HG02884 (cell line): Measurements from ENCODE around the gene TSPAN18.
A peak's percentile ranks its signal among the peaks of the same experiment; 100 is the strongest.

Experiments
- ATAC-seq: cut with Tn5 transposase; IDR thresholded peaks from one replicate; pipeline ENCODE4 v1.9.1; 2021; ENCODE audit warnings: mild to moderate bottlenecking, moderate library complexity; ENCODE audit not compliant: unreplicated experiment

TSPAN18 gene

DNA sequence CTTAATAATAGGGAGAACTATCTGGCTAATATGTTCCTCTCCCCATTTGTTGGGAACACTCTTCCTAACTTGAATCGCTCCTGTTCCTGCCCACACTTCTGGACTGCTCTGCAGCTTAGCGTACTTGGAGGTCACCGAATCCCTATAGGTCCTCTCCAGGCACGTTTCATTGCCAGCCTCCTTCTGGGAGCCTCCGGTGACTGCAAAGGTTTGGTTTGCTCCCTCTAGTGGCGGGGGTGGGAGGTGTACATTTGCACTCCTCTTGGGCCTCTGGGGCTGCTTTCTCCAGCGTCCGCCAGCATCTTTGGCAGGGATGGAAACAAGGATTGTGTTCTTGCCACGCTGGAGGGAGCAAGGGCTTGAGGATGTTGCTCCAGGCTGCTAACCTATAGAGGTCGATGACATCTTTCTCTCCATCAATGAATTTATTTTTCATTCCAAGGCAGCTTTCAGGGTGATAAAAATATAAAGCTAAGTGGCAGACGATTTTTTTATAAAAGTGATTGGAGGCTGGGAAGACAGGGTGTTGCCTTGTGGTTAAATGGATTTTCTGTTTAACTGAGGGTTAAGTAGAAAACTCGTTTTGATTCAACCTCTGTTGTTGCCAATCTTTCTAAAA, 48.7 kb downstream of the TSPAN18 start:
- peak; percentile 42 for ATAC-seq

DNA sequence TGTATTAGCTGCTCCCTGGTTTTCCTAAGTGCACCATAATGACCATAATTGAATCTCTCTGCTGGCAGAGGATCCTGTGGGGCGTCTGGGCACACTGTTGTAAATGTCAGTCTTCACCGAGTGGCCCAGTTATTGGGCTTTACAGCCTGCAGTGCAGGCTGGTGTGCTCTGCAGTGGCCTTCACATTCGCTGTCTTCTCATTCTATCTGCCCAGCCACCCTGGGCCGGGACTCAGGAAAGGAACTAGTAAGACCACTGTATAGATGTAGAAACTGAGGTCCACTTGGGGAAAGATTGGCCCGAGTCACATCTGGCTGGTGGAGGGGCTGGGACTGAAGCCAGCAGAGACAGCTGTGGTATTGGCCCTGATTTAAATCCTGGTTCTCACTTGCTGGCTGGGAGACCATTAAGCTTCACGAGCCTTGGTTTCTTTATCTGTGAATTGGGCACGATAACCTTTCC, 49.3 kb downstream of the TSPAN18 start:
- ATAC-seq, result no peak

DNA sequence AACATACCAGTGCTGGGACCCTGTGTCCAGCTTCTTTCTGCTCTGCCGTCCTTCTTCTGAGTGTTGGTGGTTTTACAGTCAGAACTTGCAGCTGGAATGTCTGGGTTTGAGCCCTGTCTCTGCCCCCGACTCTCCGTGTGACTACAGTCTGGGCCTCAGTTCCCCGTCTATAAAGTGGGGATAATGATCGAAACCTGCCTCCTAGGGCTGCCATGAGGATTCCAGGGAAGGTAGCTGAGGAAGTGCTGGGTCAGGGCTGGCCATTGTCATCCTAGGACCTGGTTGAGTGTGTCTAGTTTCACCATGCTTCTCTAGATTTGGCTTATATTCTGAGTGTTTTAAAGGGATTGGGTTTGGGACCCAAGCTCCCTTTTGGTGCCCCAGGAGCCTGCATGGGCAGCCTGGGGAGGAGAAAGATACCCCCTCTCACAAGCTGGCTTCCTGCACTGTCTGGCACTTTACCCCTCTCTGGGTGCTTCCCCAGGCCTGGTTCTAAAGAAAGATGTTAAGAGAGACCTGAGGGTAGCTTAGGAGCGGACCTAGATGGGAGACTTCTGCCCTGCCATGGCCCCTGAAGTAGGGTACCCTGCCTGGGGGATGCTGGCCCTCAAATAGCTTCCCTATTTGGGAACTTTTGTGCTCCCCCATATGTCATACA, 49.9 kb downstream of the TSPAN18 start:
- ATAC-seq, result no peak

DNA sequence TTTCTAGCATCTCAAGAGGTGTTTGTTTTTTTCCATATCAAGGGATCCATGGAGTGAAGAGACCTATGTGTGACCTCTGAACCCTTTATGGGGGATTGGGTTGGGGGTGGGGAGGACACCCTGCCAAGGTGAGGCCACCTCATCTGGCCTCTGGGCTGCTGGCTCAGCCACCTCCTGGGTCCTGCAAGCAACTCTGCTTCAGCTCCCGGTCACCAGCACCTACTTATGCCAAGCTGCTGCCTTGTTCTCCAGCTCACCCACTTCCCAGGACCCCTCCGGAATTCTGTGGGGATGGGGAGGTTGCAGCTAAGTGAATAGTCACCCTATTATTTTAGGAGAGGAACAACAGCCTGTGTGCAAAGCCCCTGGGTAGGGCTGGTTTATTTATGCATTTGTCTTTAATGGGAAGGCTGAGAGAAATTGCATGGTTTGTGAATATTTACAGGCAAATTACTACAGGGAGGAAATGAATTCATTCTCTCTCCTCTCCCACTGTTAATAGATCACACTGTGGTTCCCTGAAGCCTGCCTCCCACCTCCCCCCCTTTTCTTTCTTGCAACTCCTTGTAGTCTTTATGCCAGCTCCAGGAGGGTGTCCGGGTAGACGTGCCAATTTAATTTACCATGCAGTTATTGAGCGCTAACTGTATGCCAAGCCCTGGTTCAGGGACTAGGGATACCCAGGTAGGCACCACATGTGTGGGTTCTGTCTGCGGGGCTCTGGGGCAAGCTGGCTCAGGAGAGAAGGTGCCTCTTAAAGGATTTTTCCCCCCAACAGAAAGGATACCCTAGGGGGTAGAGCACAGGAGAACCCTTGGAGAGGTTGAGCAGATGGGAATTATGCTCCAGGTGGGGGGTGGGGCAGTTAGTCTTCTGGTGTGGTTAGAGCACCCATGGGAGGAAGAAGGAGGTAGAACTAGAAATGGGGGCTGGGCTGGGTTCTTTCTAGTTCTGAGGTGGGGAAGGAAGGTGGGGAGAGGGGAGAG, 50.7 kb downstream of the TSPAN18 start:
- no peak for ATAC-seq

DNA sequence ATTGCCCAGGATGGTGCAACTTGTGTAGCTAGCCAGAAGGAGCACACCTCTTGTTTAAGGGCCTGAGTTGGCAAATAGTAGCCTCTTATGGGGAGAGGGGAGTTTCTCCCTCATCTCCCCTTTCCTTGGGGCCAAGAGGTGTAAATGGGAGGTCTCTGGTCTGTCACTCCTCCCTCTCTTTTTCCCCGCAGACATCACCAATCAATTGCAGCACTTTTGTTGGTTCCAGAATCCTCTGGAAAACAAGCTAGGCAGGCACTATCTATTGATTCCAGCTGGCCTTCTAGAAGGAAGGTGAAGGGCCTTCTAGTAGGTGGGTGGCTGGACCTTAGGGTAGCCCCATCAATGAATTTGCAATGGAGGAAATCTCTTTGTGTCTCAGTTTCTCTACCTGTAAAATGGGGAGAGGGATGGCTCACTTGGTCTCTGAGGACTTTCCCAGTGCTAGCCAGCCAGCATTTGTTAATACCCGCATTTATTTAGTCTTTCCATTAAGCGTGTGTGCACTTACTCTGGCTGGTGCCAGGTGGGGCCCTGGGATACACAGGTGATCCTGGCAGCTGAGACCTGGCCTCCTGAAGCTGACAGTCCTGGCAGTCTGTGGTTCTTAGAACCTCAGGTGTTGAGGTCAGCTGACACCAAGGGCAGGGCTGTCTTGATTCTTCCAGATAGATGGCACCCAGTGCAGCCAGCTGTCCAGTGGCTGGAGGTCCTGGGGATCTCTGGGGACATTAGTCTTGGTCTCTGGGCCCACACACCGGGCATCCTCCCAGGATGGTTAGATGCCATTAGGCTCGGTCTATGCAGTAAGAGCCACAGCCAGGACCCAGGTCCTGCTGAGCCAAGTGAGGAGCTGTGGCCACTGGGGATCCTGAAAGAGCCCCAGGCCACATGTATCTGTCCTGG, 51.7 kb downstream of the TSPAN18 start:
- ATAC-seq, result no peak

DNA sequence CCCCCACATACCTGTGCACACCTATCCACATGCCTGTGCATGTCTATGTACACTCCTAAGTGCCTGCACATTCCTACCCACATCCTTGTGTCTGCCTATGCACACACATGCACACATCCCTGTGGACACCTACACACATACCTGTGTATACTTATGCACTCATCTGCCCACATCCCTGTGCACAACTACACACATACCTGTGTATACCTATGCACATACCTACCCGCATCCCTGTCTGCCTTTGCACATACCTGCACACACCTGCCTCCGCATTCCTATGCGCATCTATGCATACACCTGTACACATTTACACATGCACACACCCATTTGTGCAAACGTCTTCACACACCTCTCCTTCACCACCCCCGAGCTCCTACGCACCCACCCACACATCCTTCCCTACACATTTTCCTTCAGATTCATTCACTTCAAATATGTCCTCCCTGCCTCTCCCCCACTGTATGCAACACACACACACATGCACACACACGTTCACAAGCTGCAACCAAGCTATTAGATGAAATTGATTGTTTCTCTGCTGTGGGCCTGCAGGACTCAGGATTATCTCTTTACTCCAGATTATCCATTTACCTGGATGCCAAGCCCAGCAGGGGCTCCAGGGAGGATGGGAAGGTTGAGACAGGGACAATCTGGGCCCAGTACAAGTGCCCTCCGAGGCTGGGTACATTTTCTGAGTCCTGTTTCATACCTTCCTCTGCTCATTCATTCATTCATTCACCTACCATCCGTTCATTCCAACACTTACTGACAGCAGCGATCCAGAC, 53.2 kb downstream of the TSPAN18 start:
- ATAC-seq, result no peak

DNA sequence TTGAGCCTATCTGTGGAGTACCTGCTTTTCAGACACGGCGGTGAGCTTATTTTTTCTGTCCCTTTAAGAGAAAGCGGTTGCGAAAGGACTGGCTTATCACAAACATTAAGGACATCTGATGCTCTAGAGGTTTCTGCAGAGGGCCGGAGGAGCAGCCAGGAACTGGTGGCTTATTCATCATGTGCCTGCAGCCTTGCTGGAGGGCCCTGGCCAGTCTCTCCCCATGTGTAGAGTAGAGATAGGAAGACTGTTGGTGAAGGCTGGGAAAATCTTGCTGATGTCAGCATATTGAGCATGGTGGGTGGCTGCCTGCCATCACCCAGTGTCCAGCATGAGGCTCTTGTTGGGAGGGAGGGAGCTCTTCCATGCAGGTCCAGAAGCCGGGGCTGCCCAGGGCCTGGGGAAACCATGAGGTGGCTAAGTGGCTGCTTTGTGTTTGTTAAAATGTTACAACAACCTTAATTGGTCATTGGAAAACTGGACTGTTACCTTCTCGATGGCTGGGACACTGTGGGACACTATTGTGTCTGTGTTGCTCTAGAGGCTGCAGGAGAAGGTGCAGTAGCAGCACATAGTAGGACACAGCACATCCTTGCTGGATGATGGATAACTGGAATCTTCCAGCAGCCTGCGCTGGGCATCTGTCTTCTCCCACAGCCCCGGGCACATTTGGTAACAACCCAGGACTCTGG, 54.3 kb downstream of the TSPAN18 start:
- no peak for ATAC-seq

DNA sequence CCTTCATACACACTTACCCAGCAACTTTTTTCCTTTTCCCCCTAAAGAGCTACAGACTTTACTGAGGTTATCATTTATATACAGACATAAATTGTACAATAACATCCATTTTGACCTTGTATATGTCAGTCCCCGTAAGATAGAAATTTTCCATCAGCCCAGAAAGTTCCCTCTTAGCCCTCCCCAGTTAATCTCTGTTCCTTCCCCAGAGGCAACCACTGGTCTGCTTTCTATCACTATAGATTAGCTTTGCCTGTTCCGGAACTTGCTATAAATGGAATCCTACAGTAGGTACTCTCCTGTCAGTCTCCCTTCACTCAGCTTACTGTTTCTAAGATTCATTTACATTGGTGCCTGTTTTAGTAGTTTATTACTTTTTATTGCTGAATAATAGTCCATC, 54.9 kb downstream of the TSPAN18 start:
- ATAC-seq, result no peak

DNA sequence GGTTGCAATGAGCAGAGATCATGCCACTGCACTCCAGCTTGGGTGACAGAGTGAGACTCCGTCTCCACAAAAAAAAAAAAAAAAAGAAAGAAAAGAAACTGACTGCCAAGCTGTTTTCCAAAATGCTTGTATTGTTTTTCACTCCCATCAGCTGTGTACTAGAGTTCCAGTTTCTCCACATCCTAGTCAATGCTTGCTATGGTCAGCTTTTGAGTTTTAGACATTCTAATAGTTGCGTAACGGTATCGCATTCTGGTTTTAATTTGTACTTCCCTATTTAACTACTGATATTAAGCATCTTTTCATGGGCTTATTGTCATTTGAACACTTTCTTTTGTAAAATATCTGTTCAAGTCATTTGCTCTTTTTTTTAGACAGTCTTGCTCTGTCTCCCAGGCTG, 55.7 kb downstream of the TSPAN18 start:
- no peak for ATAC-seq

DNA sequence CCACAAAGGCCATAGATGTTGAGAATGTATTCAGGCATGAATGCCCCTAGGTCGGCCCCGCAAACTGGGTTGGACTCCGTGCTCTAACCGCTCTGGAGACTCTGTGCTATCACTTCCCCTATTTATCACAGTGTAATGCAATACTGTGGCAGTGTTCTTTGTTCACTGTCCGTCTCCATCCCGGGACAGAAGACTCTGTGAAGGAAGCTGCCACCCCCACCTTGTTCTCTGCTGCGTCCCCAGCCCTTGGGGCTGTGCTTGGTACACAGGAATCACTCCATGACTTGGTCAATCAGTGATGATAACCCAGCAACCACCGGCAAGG, 57.6 kb downstream of the TSPAN18 start:
- ATAC-seq, result no peak

DNA sequence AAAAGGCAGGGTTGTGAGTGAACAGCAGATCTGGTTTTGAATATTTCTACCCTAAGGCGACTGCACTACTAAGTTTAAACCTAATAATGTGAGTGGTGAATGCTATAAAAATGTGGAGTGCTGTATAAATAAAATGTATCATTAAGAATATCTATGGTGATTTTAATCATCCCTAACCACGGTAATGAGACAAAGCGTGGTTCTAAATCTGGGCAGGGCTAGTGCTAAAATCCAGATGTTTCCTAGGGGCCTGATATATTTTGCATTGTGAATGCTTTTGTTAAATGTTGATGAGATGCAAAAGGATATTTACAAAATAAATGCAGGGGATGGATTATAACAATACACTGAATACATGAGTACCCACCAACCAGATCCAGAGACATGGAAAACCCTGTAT, 58.1 kb downstream of the TSPAN18 start:
- no peak for ATAC-seq

DNA sequence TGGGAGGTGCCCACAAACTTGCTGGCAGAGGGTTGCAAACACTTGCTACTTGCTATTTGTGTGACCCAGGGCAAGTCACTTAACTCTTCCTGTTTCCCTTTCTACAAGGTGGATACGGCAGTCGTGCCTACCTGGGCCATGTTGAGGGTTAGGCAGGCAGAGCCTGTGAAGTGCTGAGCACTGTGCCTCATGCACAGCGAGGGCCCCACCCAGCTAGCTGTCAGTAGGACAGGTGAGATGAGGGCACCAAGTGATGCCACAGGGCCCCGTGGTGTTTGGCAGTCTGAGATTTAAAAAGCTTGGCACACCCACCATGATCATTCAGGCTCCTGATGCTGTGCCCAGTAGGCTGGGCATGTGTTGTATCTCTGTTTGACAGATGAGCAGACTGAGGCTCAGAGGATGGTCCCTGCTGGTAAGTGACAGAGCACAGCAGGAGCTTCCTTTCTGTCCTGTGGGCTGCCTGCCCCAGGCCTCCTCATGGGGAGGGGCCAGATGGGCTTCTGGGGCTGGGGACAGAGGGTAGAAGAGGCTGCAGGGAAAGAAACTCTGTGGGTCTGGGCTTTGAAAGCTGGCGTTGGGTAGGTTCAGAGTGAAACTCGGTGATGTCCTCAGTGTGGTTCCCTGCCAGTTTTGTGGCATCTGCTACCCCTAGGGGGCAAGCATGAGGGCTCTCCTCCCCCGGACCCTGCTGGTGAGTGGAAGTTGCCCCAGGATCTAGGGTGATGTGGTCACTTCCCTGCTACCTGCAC, 59.3 kb downstream of the TSPAN18 start:
- ATAC-seq, result no peak

DNA sequence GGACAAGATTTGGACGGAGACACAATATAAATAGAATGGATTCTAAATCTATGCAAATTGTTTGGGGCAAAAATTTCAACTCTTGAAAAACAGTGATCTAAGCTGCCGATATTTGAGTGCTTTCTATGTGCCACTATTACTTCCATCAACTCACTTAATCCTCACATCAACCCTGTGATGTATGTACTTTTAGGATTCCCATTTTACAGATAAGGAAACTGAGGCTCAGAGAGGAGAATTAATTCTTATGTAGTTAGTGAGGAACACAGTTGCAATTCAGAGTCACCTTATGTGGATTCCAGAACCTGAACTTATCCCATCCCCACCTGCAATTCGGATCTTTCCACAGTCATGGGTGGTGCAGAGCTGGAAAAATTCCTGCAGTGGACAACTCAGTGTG, 60.3 kb downstream of the TSPAN18 start:
- no peak for ATAC-seq

DNA sequence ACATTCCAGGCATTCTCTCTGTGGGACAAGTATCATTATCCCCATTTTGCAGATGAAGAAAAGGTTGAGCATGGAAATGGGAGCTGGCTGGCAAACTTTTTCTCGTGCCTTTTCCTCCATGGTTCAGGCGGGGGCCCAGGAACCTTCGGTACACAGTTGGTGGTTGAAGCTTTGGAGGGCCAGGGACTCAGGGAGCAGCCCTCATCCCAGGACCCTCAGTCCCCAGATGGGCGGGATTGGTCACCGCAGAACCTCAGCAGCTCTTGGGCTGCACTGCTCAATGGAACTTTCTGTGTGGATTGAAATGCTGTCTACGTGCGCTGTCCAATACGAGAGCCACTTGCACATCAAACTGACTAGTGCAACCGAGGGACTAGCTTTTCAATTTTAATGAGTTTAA, 61.2 kb downstream of the TSPAN18 start:
- no peak for ATAC-seq

DNA sequence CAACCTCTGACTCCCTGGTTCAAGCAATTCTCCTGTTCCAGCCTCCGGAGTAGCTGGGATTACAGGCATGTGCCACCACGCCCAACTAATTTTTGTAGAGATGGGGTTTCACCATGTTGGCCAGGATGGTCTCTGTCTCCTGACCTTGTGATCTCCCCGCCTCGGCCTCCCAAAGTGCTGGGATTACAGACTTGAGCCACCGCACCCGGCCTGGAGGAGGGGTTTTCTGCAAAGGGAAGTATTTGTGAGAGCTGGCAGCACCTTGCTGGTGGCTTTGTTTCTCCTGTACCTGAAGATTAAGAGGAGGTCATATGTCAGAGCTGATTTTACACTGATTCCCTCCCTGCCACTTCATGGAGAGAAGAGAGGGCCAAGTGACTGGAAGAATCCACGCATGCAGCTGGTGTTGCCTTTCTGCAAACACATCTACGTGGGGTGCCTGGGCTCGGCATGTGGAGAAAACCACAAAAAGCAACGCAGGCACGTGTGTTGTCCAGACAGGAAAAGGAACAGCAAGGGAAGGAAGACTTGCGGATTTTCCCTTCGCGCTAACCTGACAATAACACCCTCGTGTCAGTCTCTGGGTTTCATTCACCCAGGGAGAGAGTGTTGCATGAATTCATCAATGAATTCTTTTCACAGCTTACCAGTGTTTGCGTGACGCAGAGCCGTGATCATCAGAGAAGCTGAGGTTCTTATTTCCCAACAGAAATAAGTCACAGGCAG, 61.9 kb downstream of the TSPAN18 start:
- ATAC-seq, result no peak

DNA sequence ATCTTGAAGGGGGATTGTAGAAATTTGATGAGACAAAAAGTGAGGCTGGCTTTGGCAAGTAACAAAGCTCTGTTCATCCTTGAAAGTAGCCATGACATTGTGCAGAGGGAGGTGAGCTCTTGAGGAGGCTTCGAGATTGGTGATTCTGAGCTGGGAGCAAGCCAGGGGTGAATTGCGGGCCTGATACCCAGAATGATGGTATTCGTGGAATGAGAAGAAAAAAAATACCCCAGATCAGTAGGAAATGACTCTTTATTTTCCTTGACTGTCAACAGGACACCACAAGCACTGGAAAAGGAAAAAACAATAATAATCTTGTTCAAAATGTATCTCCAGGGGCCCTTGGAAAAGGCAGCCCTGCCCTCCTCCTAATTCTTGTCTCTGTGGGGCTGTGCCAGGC, 62.7 kb downstream of the TSPAN18 start:
- ATAC-seq, result no peak

DNA sequence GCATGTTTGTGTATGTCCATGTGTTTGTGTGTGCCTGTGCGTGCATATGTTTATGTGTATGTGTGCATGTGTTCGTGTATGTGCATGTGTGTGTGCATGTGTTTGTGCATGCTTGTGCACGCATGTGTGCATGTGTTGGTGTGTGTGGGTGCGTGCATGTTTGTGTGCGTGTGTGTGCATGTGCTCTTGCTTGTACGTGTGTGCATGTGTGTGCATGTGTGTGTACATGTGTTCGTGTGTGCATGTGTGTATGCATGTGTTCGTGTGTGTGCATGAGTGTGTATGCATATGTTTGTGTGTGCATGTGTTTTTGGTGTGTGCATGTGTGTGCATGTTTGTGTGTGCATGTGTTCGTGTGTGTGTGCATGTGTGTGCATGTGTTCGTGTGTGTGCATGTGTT, 63.4 kb downstream of the TSPAN18 start:
- ATAC-seq, result no peak

DNA sequence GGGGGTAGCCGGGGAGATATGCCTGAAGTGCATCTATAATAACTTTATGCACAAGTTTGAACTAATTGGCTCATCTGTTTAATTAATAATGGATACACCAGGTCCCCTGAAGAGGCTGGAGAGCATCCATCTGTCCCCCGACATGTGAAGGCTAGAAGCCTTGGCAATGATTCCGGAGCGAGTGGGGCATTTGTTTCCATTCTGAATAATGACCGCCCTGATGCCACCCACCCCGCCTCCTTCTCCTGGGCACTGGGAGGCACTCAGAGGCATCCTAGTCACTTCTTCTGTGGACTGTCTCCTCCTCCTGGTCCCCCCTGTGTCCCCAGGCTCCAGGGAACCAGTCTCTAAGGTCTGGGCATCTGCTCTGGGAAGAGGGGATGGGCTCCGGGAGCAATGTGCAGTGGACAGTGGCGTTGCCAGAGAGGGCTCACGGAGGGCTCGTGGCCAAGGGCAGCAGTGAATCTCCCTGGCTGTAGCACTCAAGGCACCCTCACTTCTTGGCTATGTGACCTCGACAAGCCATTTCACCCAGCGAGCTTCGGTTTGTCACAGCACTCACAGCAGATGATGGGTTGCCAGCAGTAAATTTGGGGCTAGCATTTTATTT, 64.7 kb downstream of the TSPAN18 start:
- ATAC-seq, result no peak
